Hematopoietic multipotent progenitor cell treated with erythropoietin and hydrocortisone succinate and interleukin-3 and kit ligand, for 15 days (in vitro differentiated cells): Measurements from ENCODE around the gene B4GALNT4.
"Not testable (repeated sequence)": the region's sequence is repeated elsewhere in the genome, so short reads cannot be mapped to it uniquely, and the experiment has no call there.

Source experiments
- DNase-seq: peaks from one replicate; pipeline ENCODE4 v3.0.0-alpha.2; 2015; ENCODE audit warnings: low spot score

B4GALNT4 gene

GRCh38 chr11:392102-392777 lies 22.9 kb downstream of the B4GALNT4 start:
- no peak for DNase-seq

GRCh38 chr11:393219-394033 lies 24.1 kb downstream of the B4GALNT4 start:
- DNase-seq: no peak

GRCh38 chr11:394034-394857 lies 24.9 kb downstream of the B4GALNT4 start, which contains the start of gene PKP3:
PKP3 (plus strand) TSS chr11:394209; CDS start chr11:394293, 84 bp downstream.
- DNase-seq: no peak

DNA sequence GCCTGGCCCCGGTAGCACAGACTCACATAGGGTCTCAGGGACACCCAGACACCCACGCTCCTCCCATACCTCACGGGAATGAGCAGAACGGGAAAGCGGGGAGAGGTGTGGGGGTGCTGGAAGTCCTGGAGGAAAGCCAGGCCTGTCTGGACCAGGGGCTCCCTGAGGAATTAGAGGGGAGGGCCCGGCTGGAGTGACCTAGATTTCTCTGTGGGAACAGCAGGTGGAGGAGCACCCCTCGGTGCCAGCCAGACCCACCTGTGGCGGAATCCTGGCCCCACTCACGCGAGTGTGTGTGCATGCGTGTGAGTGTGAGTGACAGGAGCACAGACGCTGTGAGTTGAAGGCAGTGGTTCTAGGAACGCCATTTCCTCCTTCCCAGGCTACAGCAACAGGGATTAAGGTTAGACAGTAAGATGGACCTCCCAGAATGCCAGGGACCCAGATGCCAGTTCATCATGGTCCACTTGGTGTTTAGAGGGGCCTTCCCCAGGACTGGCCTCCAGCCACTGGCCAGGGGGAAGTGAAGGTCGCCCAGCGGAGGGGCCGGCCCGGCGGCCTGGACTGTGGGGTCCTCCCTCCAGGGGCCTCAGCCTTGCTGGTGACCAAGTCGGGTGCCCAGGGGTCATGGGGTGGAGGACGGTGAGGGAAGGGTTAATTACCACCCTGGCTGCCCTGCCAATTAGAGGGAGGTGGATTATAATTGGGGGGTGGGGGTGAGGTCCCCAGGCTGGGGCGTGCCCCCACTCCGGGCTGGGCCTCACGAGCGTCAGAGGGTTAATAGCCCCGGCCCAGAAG lies 25.8 kb downstream of the B4GALNT4 start:
- DNase-seq: no peak

DNA sequence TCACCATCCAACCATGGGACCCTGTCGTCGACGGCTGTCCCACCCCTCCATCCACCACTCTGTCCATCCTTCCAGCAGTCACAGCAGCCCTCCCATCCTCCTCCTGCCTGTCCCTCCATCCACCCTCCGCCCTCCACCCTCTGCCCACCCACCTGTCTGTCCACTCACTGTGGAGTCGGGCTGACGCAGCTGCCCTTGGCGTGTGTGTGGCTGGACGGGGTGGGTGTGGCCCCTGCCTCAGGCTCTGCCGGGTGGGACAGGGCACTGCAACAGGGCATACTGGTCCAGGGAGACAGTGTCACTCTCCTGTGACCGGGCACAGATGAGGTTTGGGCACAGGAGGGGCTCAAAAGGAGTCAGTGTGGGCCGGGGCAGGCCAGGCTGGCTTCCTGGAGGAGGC lies 26.6 kb downstream of the B4GALNT4 start:
- DNase-seq: no peak

- no peak for DNase-seq
These were observed 27.2 kb downstream of the B4GALNT4 start for GRCh38 chr11:396511-396947.

GRCh38 chr11:396948-397548 lies 27.7 kb downstream of the B4GALNT4 start:
- no peak for DNase-seq

DNA sequence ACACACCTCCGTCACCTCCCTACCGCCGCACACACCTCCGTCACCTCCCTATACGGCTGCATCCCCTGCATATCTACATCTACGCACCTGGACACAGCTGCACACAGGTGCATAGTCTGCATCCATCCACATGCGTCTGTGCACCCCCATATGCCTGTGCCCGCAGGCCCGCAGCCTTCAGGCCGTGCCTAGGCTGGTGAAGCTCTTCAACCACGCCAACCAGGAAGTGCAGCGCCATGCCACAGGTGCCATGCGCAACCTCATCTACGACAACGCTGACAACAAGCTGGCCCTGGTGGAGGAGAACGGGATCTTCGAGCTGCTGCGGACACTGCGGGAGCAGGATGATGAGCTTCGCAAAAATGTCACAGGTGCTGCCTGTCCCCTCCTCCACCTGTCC lies 29.5 kb downstream of the B4GALNT4 start:
- DNase-seq: no peak

GRCh38 chr11:399731-400211 lies 30.5 kb downstream of the B4GALNT4 start:
- no peak for DNase-seq

DNA sequence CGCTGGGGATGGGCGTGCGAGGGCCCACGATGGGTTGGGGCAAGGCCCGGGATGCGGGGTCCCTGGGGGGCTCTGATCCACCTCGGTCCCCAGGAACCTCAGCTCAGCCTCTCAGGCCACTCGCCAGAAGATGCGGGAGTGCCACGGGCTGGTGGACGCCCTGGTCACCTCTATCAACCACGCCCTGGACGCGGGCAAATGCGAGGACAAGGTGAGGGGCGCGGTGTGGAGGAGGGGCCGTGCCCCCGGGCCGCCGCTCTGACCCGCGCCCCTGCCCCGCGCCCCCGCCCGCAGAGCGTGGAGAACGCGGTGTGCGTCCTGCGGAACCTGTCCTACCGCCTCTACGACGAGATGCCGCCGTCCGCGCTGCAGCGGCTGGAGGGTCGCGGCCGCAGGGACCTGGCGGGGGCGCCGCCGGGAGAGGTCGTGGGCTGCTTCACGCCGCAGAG lies 31.0 kb downstream of the B4GALNT4 start:
- DNase-seq: no peak

DNA sequence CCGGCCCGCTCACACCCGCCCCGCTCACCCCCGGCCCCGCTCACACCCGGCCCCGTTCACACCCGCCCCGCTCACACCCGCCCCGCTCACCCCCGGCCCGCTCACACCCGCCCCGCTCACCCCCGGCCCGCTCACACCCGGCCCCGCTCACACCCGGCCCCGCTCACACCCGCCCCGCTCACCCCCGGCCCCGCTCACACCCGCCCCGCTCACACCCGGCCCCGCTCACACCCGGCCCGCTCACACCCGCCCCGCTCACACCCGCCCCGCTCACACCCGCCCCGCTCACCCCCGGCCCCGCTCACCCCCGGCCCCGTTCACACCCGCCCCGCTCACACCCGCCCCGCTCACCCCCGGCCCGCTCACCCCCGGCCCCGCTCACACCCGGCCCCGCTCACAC lies 31.9 kb downstream of the B4GALNT4 start:
- not testable (repeated sequence) for DNase-seq

DNA sequence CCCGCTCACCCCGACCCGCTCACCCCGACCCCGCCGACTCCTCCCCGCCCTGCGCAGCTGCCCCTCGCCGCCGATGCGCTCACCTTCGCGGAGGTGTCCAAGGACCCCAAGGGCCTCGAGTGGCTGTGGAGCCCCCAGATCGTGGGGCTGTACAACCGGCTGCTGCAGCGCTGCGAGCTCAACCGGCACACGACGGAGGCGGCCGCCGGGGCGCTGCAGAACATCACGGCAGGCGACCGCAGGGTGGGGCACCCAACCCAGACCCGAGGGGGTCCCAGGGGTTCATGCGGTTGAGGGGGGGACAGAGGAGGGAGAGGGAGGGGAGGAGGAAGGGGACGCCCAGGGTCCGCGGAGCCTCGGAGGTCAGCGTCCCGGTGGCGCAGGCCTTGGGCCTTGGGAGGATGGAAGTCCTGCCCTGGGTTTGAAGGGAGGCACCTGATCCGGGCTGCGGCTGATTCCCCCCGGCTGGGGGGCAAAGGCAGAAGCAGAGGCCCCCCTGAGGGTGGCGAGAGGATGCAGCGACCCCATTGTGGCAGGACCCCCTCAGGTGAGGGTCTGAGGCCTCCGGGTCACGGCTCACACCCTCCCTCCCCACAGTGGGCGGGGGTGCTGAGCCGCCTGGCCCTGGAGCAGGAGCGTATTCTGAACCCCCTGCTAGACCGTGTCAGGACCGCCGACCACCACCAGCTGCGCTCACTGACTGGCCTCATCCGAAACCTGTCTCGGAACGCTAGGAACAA lies 33.9 kb downstream of the B4GALNT4 start:
- no peak for DNase-seq

DNA sequence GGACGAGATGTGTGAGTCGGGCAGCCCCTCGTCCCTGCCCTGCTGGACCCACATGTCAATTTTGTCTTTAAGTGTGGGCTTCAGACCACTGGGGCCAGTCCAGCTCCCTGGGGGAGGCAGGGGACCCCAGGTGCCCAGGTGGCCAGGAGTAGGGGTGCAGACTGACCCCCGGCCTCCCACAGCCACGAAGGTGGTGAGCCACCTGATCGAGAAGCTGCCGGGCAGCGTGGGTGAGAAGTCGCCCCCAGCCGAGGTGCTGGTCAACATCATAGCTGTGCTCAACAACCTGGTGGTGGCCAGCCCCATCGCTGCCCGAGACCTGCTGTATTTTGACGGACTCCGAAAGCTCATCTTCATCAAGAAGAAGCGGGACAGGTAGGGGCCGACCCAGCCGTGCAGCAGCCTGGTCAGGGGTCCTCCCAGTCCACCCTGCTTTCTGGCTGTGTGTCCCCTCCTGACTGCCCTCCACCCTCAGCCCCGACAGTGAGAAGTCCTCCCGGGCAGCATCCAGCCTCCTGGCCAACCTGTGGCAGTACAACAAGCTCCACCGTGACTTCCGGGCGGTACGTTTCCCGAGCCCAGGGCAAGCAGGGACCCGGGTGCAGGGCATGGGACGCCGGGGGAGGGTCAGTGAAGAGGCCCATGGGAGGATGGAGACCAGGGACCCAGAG lies 34.6 kb downstream of the B4GALNT4 start:
- DNase-seq: no peak

GRCh38 chr11:404551-405264 lies 35.4 kb downstream of the B4GALNT4 start:
- no peak for DNase-seq

- no peak for DNase-seq
These were observed 36.1 kb downstream of the B4GALNT4 start for GRCh38 chr11:405323-405953.

- DNase-seq: no peak
These were observed 36.9 kb downstream of the B4GALNT4 start for GRCh38 chr11:405954-406795.

- peak; percentile 70 for DNase-seq
These were observed 37.7 kb downstream of the B4GALNT4 start for GRCh38 chr11:406796-407650.
